T-helper 1 cell treated with Interleukin-12 subunit alpha and Interleukin-12 subunit beta and Interleukin-4 antibody, amounts not matched to agents 30 μg/mL and 1 μg/mL, for 36 hours (primary cell): ENCODE data around the gene KLHL11.
A peak's percentile ranks its signal among the peaks of the same experiment; 100 is the strongest.

ENCODE experiments used
- H3K27ac Mint-ChIP-seq: one replicate; pipeline ENCODE4 v1.8.0; 2021; ENCODE audit warnings: mild to moderate bottlenecking, mixed read lengths
- H3K27me3 Mint-ChIP-seq: one replicate; pipeline ENCODE4 v1.8.0; 2021; ENCODE audit warnings: low read depth, mixed read lengths
- H3K36me3 Mint-ChIP-seq: one replicate; pipeline ENCODE4 v1.8.0; 2021; ENCODE audit warnings: low read depth, mixed read lengths
- H3K4me1 Mint-ChIP-seq: one replicate; pipeline ENCODE4 v1.8.0; 2021; ENCODE audit warnings: low read depth, mixed read lengths
- H3K4me3 Mint-ChIP-seq: one replicate; pipeline ENCODE4 v1.8.0; 2021; ENCODE audit warnings: mild to moderate bottlenecking, moderate library complexity, mixed read lengths
- H3K9me3 Mint-ChIP-seq: one replicate; pipeline ENCODE4 v1.8.0; 2021; ENCODE audit warnings: mixed read lengths

KLHL11 gene

GRCh38 chr17:41813152-41813680 lies 52.0 kb downstream of the KLHL11 start:
- no peaks in the 10 kb centered on the region for H3K9me3 Mint-ChIP-seq
- peaks cover 7% of the 10 kb centered on the region for H3K4me1 Mint-ChIP-seq
- H3K36me3 Mint-ChIP-seq, result no peaks in the 10 kb centered on the region
- peaks cover 25% of the 10 kb centered on the region for H3K27me3 Mint-ChIP-seq
- no peak overlapping the region for H3K27ac Mint-ChIP-seq
- H3K4me3 Mint-ChIP-seq, result peak overlapping the region; percentile 38

DNA sequence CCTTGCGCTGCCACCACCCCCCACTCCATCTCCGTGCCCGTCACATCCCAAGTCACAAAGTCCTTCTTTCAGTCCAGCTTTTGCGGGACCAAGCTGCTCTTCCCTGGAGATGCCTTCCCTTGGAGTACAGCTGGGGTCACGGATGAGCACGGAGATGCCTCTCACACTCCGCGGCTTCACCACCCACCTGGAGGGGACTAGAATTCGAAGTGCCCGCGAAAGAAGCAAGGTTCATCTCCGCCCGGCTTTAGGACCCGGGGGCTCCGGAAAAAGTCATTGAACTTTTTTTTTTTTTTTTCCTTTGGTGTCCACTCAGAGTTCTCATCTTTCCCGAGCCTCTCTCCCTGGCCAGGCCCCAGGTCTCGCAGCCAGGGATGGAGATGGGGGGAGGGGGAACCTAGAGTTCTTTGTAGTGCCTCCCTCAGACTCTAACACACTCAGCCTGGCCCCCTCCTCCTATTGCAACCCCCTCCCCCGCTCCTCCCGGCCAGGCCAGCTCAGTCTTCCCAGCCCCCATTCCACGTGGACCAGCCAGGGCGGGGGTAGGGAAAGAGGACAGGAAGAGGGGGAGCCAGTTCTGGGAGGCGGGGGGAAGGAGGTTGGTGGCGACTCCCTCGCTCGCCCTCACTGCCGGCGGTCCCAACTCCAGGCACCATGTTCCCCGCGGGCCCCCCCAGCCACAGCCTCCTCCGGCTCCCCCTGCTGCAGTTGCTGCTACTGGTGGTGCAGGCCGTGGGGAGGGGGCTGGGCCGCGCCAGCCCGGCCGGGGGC lies 52.7 kb downstream of the KLHL11 start, which contains the start of gene FKBP10:
Gene FKBP10 (plus strand): TSS at position 624 of the 771 bp plus-strand sequence. CDS start 31 bp downstream, at position 655.
- H3K9me3 Mint-ChIP-seq, result no peaks in the 10 kb centered on the region
- peak within 1 kb of the TSS; percentile 89 for H3K4me3 Mint-ChIP-seq
- peak within 1 kb of the TSS; percentile 60 for H3K27ac Mint-ChIP-seq
- H3K27me3 Mint-ChIP-seq, result peaks cover 25% of the 10 kb centered on the region
- peaks cover 7% of the 10 kb centered on the region for H3K4me1 Mint-ChIP-seq
- H3K36me3 Mint-ChIP-seq, result no peaks in the 10 kb centered on the region

DNA sequence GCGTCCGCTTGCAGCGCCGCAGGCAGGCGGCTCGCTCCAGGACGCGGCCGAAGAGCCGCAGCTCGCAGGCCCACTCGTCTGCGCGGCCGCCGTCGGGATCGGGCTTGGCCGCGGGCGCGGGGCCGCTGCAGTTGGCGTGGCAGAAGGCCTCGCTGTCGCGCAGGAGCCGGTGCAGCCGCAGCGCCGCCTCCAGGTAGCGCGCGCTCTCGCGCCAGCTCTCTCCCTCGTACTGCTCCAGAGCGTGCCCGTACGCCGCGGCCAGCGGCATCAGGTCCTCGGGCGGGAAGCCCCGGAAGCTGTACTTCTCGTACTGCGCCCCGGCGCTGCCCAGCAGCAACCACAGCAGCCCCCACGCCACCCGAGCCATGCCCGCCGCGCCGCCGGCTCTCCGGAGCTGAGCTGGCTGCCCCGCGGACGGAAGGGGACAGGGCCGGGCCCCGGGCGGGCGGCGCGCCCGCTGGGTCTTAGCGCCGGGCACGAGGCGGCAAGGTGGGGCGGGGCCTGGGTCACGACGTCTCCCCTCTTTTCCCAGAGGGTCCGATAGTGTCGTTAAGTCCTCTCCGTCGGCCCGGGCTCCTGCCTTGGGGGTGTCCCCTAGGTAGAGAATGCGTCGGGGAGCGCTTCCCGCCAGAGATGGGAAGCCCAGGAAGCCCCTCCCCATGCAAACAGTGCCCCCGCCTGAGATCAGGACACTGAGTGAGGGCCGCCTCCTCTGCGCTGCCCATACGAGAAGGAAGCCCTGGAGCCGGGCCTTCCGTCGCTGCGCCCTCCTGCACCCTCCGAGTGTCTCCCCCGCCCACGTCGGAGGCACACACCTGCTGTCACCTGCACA lies 53.5 kb downstream of the KLHL11 start, which contains the start of gene P3H4:
Gene P3H4 (minus strand): TSS at position 401 of the 832 bp plus-strand sequence. CDS start 34 bp downstream, at position 367.
- Mint-ChIP-seq H3K9me3 (no peaks in the 10 kb centered on the region), H3K27ac (peak within 1 kb of the TSS; percentile 60), H3K36me3 (no peaks in the 10 kb centered on the region), H3K4me1 (peaks cover 7% of the 10 kb centered on the region), H3K4me3 (peak within 1 kb of the TSS; percentile 89), H3K27me3 (peaks cover 25% of the 10 kb centered on the region)

GRCh38 chr17:41810659-41811548 lies 54.3 kb downstream of the KLHL11 start:
- Mint-ChIP-seq H3K27me3 (peaks cover 25% of the 10 kb centered on the region), H3K36me3 (no peaks in the 10 kb centered on the region), H3K4me1 (peaks cover 7% of the 10 kb centered on the region), H3K4me3 (peak overlapping the region; percentile 53), H3K27ac (no peak overlapping the region), H3K9me3 (no peaks in the 10 kb centered on the region)

- Mint-ChIP-seq H3K27ac (no peak overlapping the region), H3K36me3 (no peaks in the 10 kb centered on the region), H3K27me3 (peaks cover 12% of the 10 kb centered on the region), H3K4me3 (no peak overlapping the region), H3K9me3 (no peaks in the 10 kb centered on the region), H3K4me1 (peaks cover 4% of the 10 kb centered on the region)
Measured at GRCh38 chr17:41806685-41807445, 58.4 kb downstream of the KLHL11 start.
